CD14-positive monocyte (primary cell): ENCODE data around the gene LRRTM1. TPM values are rescaled to one million over a fixed set of nuclear protein-coding genes. Genes with fewer than 3 reads are reported as not detected.

ENCODE experiments used
- DNase-seq, 3 donors: peaks; one replicate each; pipeline ENCODE4 v3.0.0-alpha.2; 2011 to 2022
- H2AFZ ChIP-seq: 2 replicates; pipeline ENCODE4 v1.6.0; 2012; ENCODE audit warnings: mild to moderate bottlenecking, low read depth, low read length, inconsistent platforms; ENCODE audit not compliant: insufficient read depth, poor library complexity, severe bottlenecking
- H3K27ac ChIP-seq, 2 donors: 1 replicate in 1 of 2; 2 replicates in 1 of 2; pipeline ENCODE4 v1.5.1; 2012 to 2013; ENCODE audit warnings: low read length in 2 of 2, control low read depth in 1 of 2, inconsistent platforms in 1 of 2, low read depth in 1 of 2, mild to moderate bottlenecking in 1 of 2
- H3K27me3 ChIP-seq, 2 donors: one replicate each; pipeline versions ENCODE4 v1.6.0 to v1.6.1; 2011 to 2013; ENCODE audit warnings: low read length in 2 of 2; ENCODE audit not compliant: control insufficient read depth in 2 of 2, insufficient read depth in 2 of 2
- H3K36me3 ChIP-seq, 2 donors: replicated peaks in 1 of 2; 1 replicate in 1 of 2; 2 replicates in 1 of 2; pipeline versions ENCODE4 v1.5.1 to v1.6.1; 2012 to 2013; ENCODE audit warnings: low read length in 2 of 2, control low read depth in 1 of 2, inconsistent platforms in 1 of 2, mild to moderate bottlenecking in 1 of 2; ENCODE audit not compliant: insufficient read depth in 2 of 2, control insufficient read depth in 1 of 2
- H3K4me1 ChIP-seq, 2 donors: 1 replicate in 1 of 2; 2 replicates in 1 of 2; pipeline versions ENCODE4 v1.5.1 to v1.6.1; 2012 to 2013; ENCODE audit warnings: low read length in 2 of 2, control low read depth in 1 of 2, inconsistent platforms in 1 of 2, mild to moderate bottlenecking in 1 of 2, moderate library complexity in 1 of 2; ENCODE audit not compliant: insufficient read depth in 2 of 2, control insufficient read depth in 1 of 2
- H3K4me2 ChIP-seq: replicated peaks from 2 replicates; pipeline ENCODE3; 2012; ENCODE audit warnings: low read length, moderate library complexity, mild to moderate bottlenecking; ENCODE audit not compliant: poor library complexity, severe bottlenecking; ENCODE audit errors: extremely low read depth
- H3K4me3 ChIP-seq, 3 experiments: fragments of 200-600 bp in 1 of 3; sonication (generic) in 1 of 3; replicated peaks in 1 of 3; 1 replicate in 2 of 3; 2 replicates in 1 of 3; pipeline ENCODE4 v1.5.1; 2011 to 2013; ENCODE audit warnings: low read length in 3 of 3, mild to moderate bottlenecking in 3 of 3, control low read depth in 2 of 3, low read depth in 2 of 3, inconsistent platforms in 1 of 3, moderate library complexity in 1 of 3
- H3K79me2 ChIP-seq: 2 replicates; pipeline ENCODE4 v1.6.0; 2012; ENCODE audit warnings: mild to moderate bottlenecking, control low read depth, inconsistent platforms, low read length, moderate library complexity; ENCODE audit not compliant: insufficient read depth
- H3K9ac ChIP-seq: 2 replicates; pipeline ENCODE4 v1.6.0; 2017; ENCODE audit warnings: low read length, mild to moderate bottlenecking; ENCODE audit not compliant: insufficient read depth, poor library complexity, severe bottlenecking
- H3K9me3 ChIP-seq, 2 donors: replicated peaks in 1 of 2; 1 replicate in 1 of 2; 2 replicates in 1 of 2; pipeline versions ENCODE4 v1.5.1 to v1.6.1; 2012 to 2013; ENCODE audit warnings: low read length in 2 of 2, control low read depth in 1 of 2; ENCODE audit not compliant: control insufficient read depth in 1 of 2, insufficient read depth in 1 of 2
- H4K20me1 ChIP-seq: 2 replicates; pipeline ENCODE4 v1.6.0; 2012; ENCODE audit warnings: mild to moderate bottlenecking, low read length, control low read depth, moderate library complexity; ENCODE audit not compliant: insufficient read depth
- H3K27ac Mint-ChIP-seq, 7 donors: one replicate each; pipeline ENCODE4 v1.8.0; 2020; ENCODE audit warnings: mild to moderate bottlenecking in 7 of 7, mixed read lengths in 7 of 7, moderate library complexity in 6 of 7, inconsistent platforms in 2 of 7
- H3K27me3 Mint-ChIP-seq, 3 donors: one replicate each; pipeline ENCODE4 v1.8.0; 2021 to 2022; ENCODE audit warnings: low read depth in 3 of 3, mild to moderate bottlenecking in 3 of 3, mixed read lengths in 3 of 3, moderate library complexity in 3 of 3, inconsistent platforms in 1 of 3
- H3K36me3 Mint-ChIP-seq, 2 donors: one replicate each; pipeline ENCODE4 v1.8.0; 2020; ENCODE audit warnings: mixed read lengths in 2 of 2, inconsistent platforms in 1 of 2, mild to moderate bottlenecking in 1 of 2
- H3K4me1 Mint-ChIP-seq: one replicate; pipeline ENCODE4 v1.8.0; 2020; ENCODE audit warnings: mild to moderate bottlenecking, mixed read lengths
- H3K4me3 Mint-ChIP-seq, 2 donors: one replicate each; pipeline ENCODE4 v1.8.0; 2020; ENCODE audit warnings: mild to moderate bottlenecking in 2 of 2, mixed read lengths in 2 of 2, moderate library complexity in 1 of 2
- H3K9me3 Mint-ChIP-seq, 7 donors: one replicate each; pipeline ENCODE4 v1.8.0; 2020 to 2022; ENCODE audit warnings: mixed read lengths in 7 of 7, mild to moderate bottlenecking in 6 of 7, moderate library complexity in 6 of 7, inconsistent platforms in 2 of 7
- WGBS: methylation state at CpG from one replicate; pipeline ENCODE4 v1.1.5; 2013; ENCODE audit warnings: missing lambda C conversion rate; ENCODE audit not compliant: insufficient coverage; 5-methylcytosine and 5-hydroxymethylcytosine counted together
- intact Hi-C, 2 donors: fragments of 100-400 bp; cut with micrococcal nuclease; formaldehyde crosslinking; loops; one replicate each; pipeline versions ENCODE4 v1.15.0 to v1.15.1; 2023
- polyA plus RNA-seq, 3 donors: library from polyadenylated mRNA; depleted of rRNA in 1 of 3; unstranded in 2 of 3; stranded (reverse) in 1 of 3; fragments of 300-500 nt in 2 of 3; fragments of >200 nt in 1 of 3; fragmentation: Illumina TruSeq in 2 of 3; gene quantifications; 1 replicate in 2 of 3; 2 replicates in 1 of 3; pipeline ENCODE4 v1.2.3, GENCODE V29; 2012 to 2021
- TF ChIP-seq, protein P1 (sequence below): fragments of 200-600 bp; IDR thresholded peaks from one replicate; pipeline ENCODE4 v1.8.0; 2022; ENCODE audit warnings: antibody characterized with exemption, mild to moderate bottlenecking

The LRRTM1 gene
- polyA plus RNA-seq, 3 donors = not detected

DNA sequence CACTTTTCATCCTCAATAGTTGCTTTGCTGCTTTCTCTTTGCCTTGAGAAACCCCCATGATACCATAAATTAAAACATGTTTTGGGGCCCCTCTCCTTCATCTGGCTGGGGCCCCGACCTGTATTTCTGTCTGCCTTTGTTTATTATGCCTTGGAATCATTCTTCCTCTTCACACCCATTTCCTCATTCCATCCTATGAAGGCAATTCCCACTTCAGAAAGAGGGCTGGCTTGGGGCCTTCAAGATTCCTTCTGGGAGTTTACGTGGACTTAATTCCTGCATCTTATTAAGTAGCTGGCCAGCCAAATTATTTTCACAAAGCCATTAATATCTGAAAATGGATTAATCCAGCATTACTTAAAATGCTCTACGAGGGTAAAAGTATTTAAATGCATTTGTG, 6.8 kb upstream of the LRRTM1 start:
- WGBS = no CpG with 5 or more reads among the region's 3 CpGs
- H3K79me2 ChIP-seq = no peaks in the 10 kb centered on the region
- no peak overlapping the region for H3K4me3 Mint-ChIP-seq
- H3K9ac ChIP-seq = no peak overlapping the region
- H3K4me1 Mint-ChIP-seq = no peaks in the 10 kb centered on the region
- no peak for DNase-seq
- no peaks in the 10 kb centered on the region for H3K36me3 Mint-ChIP-seq
- no peaks in the 10 kb centered on the region for H3K4me1 ChIP-seq
- H3K27ac Mint-ChIP-seq = no peak overlapping the region
- peaks cover 1 to 6% (median 2%) of the 10 kb centered on the region in 7 donors for H3K9me3 Mint-ChIP-seq
- TF ChIP-seq, protein P1, sequence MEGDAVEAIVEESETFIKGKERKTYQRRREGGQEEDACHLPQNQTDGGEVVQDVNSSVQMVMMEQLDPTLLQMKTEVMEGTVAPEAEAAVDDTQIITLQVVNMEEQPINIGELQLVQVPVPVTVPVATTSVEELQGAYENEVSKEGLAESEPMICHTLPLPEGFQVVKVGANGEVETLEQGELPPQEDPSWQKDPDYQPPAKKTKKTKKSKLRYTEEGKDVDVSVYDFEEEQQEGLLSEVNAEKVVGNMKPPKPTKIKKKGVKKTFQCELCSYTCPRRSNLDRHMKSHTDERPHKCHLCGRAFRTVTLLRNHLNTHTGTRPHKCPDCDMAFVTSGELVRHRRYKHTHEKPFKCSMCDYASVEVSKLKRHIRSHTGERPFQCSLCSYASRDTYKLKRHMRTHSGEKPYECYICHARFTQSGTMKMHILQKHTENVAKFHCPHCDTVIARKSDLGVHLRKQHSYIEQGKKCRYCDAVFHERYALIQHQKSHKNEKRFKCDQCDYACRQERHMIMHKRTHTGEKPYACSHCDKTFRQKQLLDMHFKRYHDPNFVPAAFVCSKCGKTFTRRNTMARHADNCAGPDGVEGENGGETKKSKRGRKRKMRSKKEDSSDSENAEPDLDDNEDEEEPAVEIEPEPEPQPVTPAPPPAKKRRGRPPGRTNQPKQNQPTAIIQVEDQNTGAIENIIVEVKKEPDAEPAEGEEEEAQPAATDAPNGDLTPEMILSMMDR = no peak
- peaks cover 0 to 3% of the 10 kb centered on the region in 2 donors for H3K27me3 ChIP-seq
- H3K36me3 ChIP-seq = no peaks in the 10 kb centered on the region
- H3K4me2 ChIP-seq = no peak overlapping the region
- no peak overlapping the region for H3K27ac ChIP-seq
- H3K9me3 ChIP-seq = no peaks in the 10 kb centered on the region
- H3K4me3 ChIP-seq = no peak overlapping the region
- intact Hi-C loops = no loop called here
- H2AFZ ChIP-seq = no peak overlapping the region
- no peaks in the 10 kb centered on the region for H4K20me1 ChIP-seq
- peaks cover 2 to 5% (median 4%) of the 10 kb centered on the region in 3 donors for H3K27me3 Mint-ChIP-seq

DNA sequence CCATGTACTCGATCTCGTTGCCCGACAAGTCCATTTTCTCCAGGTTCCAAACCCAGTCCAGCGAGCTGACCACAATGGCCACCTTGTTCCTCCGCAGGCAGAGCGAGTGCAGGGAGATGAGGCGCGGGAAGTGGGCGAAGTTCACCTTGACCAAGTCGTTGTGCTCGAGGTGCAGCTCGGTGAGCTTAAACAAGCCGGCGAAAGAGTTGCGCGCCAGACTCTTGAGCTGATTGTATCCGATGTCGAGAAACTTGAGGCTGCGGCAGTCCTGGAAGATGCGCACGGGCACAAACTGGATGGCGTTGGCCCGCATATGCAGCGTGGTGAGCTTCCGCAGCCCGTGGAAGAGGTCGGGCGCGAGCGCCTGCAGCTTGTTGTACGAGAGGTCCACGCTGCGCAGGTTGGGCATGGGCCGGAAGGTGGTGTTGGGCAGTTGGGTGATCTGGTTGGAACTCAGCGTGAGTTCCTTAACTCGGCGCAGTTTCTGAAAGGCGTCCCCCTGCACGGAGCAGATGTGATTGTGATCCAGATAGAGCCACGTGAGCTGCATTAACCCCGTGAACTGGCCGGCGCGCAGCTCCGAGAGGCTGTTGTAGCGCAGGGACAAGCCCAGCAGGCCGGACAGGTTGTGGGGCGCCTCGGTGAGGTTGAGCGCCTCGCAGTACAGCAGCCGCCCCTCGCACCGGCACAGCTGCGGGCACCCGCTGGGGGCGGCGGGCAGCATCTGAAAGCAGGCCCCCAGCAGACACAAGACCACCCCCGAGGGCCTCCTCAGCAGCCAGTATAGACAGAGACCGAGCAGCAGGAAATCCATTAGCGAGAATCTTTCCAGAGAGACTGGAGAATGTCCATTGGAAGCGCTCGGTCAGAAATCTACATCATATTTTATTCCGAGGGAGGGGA, 1.3 kb downstream of the LRRTM1 start:
- 3% methylated on average over 54 of the region's 64 CpGs for WGBS
- no peak for DNase-seq
- no peaks in the 10 kb centered on the region for H3K4me1 Mint-ChIP-seq
- Histone ChIP-seq H2AFZ (no peak overlapping the region), H3K4me2 (no peak overlapping the region), H3K9ac (no peak overlapping the region), H3K27me3 (peaks cover 43 to 57% of the 10 kb centered on the region in 2 donors), H4K20me1 (no peaks in the 10 kb centered on the region), H3K79me2 (no peaks in the 10 kb centered on the region), H3K36me3 (no peaks in the 10 kb centered on the region), H3K4me3 (no peak overlapping the region), H3K27ac (no peak overlapping the region), H3K9me3 (peaks cover 0 to 7% of the 10 kb centered on the region in 2 donors), H3K4me1 (no peaks in the 10 kb centered on the region)
- H3K36me3 Mint-ChIP-seq = peaks cover 0 to 3% of the 10 kb centered on the region in 2 donors
- peak overlapping the region in 1 of 2 donors; percentile 87 for H3K4me3 Mint-ChIP-seq
- H3K9me3 Mint-ChIP-seq = peaks cover 2 to 12% (median 9%) of the 10 kb centered on the region in 7 donors
- intact Hi-C loops = no loop called here
- H3K27ac Mint-ChIP-seq = no peak overlapping the region
- H3K27me3 Mint-ChIP-seq = peaks cover 54 to 63% (median 61%) of the 10 kb centered on the region in 3 donors
- TF ChIP-seq, protein P1 = no peak
